ENCODE data around the gene B4GALNT2.

- no peak for TF ChIP-seq EP300 (IDR thresholded peaks at IDR 0.05)
- TF ChIP-seq POLR2A (IDR thresholded peaks at IDR 0.05; ENCODE audit: low read length), result no peak
- TF ChIP-seq RAD21 (conservative IDR thresholded peaks at IDR 0.05 in 1 of 2, IDR thresholded peaks at IDR 0.05 in 1 of 2), result no peak
- no peak for TF ChIP-seq CTCF (IDR thresholded peaks at IDR 0.05)
- TF ChIP-seq REST (IDR thresholded peaks at IDR 0.05), result no peak
- TF ChIP-seq MYC (IDR thresholded peaks at IDR 0.05; ENCODE audit: borderline replicate concordance, low read length), result no peak
- no peak for TF ChIP-seq NR3C1 (IDR thresholded peaks at IDR 0.05)
- TF ChIP-seq ESRRA (IDR thresholded peaks at IDR 0.05; ENCODE audit: borderline replicate concordance, low read length), result no peak
Observed at GRCh38 chr17:49183801-49184200, 51.2 kb downstream of the B4GALNT2 start.

All from A549 (cell line).